Tibial artery (tissue), 4 donors: ENCODE measurements around the gene KLHL29.

Experiments
- DNase-seq, 2 donors: peaks; one replicate each; pipeline ENCODE4 v3.0.0-alpha.2; 2019
- H3K27ac ChIP-seq, 2 donors: fragments of 200-600 bp; sonication (generic) in 1 of 2; 1 replicate in 1 of 2; 2 replicates in 1 of 2; pipeline ENCODE4 v1.5.1; 2018 to 2019; ENCODE audit warnings: mild to moderate bottlenecking in 1 of 2
- H3K27me3 ChIP-seq, 2 donors: fragments of 200-600 bp; sonication (generic) in 1 of 2; one replicate each; pipeline versions ENCODE4 v1.5.1 to v1.6.0; 2016 to 2019
- H3K36me3 ChIP-seq, 3 donors: fragments of 200-600 bp; sonication (generic) in 2 of 3; one replicate each; pipeline ENCODE4 v1.5.1; 2016 to 2019; ENCODE audit warnings: mild to moderate bottlenecking in 2 of 3
- H3K4me1 ChIP-seq, 4 donors: fragments of 200-600 bp; sonication (generic) in 2 of 4; 1 replicate in 3 of 4; 2 replicates in 1 of 4; pipeline ENCODE4 v1.5.1; 2016 to 2019
- H3K4me3 ChIP-seq, 2 donors: fragments of 200-600 bp; sonication (generic) in 1 of 2; 1 replicate in 1 of 2; 2 replicates in 1 of 2; pipeline ENCODE4 v1.5.1; 2018 to 2019; ENCODE audit warnings: mild to moderate bottlenecking in 2 of 2
- H3K9me3 ChIP-seq, 3 donors: fragments of 200-600 bp; sonication (generic) in 1 of 3; one replicate each; pipeline ENCODE4 v1.5.1; 2016 to 2019
- intact Hi-C: fragments of 100-400 bp; cut with DNase I; formaldehyde crosslinking; loops from one replicate; pipeline ENCODE4 v1.15.0; 2023; ENCODE audit warnings: low total_unique reads
- TF ChIP-seq, protein P1 (sequence below), 2 experiments: fragments of 200-600 bp in 1 of 2; fragments of 450-650 bp in 1 of 2; IDR thresholded peaks; one replicate each; pipeline ENCODE4 v1.5.1; 2017 to 2019; ENCODE audit warnings: antibody characterized with exemption in 2 of 2, mild to moderate bottlenecking in 1 of 2, moderate library complexity in 1 of 2

The KLHL29 gene

GRCh38 chr2:23629772-23630480, 244.9 kb downstream of the KLHL29 start:
- Histone ChIP-seq H3K27ac (no peak overlapping the region), H3K36me3 (peaks cover 0 to 4% (median 0%) of the 10 kb centered on the region in 3 donors), H3K9me3 (no peaks in the 10 kb centered on the region), H3K4me1 (no peaks in the 10 kb centered on the region), H3K27me3 (no peaks in the 10 kb centered on the region), H3K4me3 (no peak overlapping the region)
- TF ChIP-seq, protein P1, sequence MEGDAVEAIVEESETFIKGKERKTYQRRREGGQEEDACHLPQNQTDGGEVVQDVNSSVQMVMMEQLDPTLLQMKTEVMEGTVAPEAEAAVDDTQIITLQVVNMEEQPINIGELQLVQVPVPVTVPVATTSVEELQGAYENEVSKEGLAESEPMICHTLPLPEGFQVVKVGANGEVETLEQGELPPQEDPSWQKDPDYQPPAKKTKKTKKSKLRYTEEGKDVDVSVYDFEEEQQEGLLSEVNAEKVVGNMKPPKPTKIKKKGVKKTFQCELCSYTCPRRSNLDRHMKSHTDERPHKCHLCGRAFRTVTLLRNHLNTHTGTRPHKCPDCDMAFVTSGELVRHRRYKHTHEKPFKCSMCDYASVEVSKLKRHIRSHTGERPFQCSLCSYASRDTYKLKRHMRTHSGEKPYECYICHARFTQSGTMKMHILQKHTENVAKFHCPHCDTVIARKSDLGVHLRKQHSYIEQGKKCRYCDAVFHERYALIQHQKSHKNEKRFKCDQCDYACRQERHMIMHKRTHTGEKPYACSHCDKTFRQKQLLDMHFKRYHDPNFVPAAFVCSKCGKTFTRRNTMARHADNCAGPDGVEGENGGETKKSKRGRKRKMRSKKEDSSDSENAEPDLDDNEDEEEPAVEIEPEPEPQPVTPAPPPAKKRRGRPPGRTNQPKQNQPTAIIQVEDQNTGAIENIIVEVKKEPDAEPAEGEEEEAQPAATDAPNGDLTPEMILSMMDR (IDR thresholded peaks at IDR 0.05): no peak
- intact Hi-C loops: loop anchor here (10.0 kb wide), 1 partner anchor 245 kb away; the partner anchor contains the start of gene KLHL29
- DNase-seq: no peak

- Histone ChIP-seq H3K4me3 (no peak overlapping the region), H3K27me3 (no peaks in the 10 kb centered on the region), H3K27ac (no peak overlapping the region), H3K9me3 (no peaks in the 10 kb centered on the region), H3K36me3 (peaks cover 0 to 4% (median 0%) of the 10 kb centered on the region in 3 donors), H3K4me1 (no peaks in the 10 kb centered on the region)
- intact Hi-C loops: no loop called here
- TF ChIP-seq, protein P1 (IDR thresholded peaks at IDR 0.05): no peak
- DNase-seq: no peak
Observed at GRCh38 chr2:23630961-23631360, 246.0 kb downstream of the KLHL29 start.

- no peak for DNase-seq
- H3K9me3 ChIP-seq: no peaks in the 10 kb centered on the region
- no peak overlapping the region for H3K27ac ChIP-seq
- TF ChIP-seq, protein P1 (IDR thresholded peaks at IDR 0.05): no peak
- H3K4me1 ChIP-seq: peaks cover 0 to 2% (median under 1%) of the 10 kb centered on the region in 4 donors
- intact Hi-C loops: no loop called here
- H3K27me3 ChIP-seq: no peaks in the 10 kb centered on the region
- H3K4me3 ChIP-seq: no peak overlapping the region
- peaks cover 0 to 4% (median 0%) of the 10 kb centered on the region in 3 donors for H3K36me3 ChIP-seq
Observed at GRCh38 chr2:23631389-23631788, 246.4 kb downstream of the KLHL29 start.

GRCh38 chr2:23632386-23632785, 247.4 kb downstream of the KLHL29 start:
- no peak overlapping the region for H3K4me3 ChIP-seq
- no peaks in the 10 kb centered on the region for H3K9me3 ChIP-seq
- intact Hi-C loops: no loop called here
- H3K4me1 ChIP-seq: peaks cover 0 to 12% (median 10%) of the 10 kb centered on the region in 4 donors
- H3K27ac ChIP-seq: no peak overlapping the region
- TF ChIP-seq, protein P1 (IDR thresholded peaks at IDR 0.05): no peak
- DNase-seq: no peak
- peaks cover 0 to 1% (median 0%) of the 10 kb centered on the region in 3 donors for H3K36me3 ChIP-seq
- no peaks in the 10 kb centered on the region for H3K27me3 ChIP-seq

DNA sequence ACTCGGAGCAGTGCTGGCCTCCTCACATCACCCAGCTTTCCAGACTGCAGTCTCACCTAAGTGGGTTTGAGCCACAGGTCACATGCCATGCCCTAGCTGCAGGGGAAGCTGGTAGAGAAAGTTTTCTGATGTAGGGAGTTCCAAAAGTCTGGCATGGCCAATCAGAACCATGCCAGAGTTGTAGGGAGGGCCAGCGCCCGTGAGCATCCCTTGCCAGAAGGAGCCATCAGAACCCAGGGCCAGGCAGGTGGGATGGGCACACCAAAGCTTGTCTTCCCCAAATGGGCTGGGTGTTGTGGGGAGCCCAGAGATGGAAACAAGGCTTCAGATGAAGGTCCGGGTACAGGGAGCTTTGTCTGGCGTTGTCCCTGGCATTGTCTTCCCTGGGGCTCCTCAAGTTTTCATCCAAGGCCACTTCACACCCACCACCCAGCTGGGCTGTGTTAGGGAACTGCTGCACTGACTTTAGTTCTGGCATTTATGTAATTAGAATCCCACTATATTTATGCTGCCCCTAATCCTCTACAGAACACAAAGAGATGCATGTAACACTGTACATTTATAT, 247.9 kb downstream of the KLHL29 start:
- no peaks in the 10 kb centered on the region for H3K27me3 ChIP-seq
- H3K27ac ChIP-seq: no peak overlapping the region
- H3K9me3 ChIP-seq: no peaks in the 10 kb centered on the region
- H3K4me1 ChIP-seq: peaks cover 0 to 16% (median 14%) of the 10 kb centered on the region in 4 donors
- TF ChIP-seq, protein P1 (IDR thresholded peaks at IDR 0.05): no peak
- DNase-seq: no peak
- no peaks in the 10 kb centered on the region for H3K36me3 ChIP-seq
- intact Hi-C loops: no loop called here
- H3K4me3 ChIP-seq: no peak overlapping the region
